H7 (cell line): Measurements from ENCODE around the gene CD1C. TPM values are rescaled to one million over a fixed set of nuclear protein-coding genes. Genes with fewer than 3 reads are reported as not detected.
A peak's percentile ranks its signal among the peaks of the same experiment; 100 is the strongest.

Experiments
- DNase-seq: peaks from one replicate; pipeline ENCODE4 v3.0.0; 2012
- H3K27me3 ChIP-seq: 2 replicates; pipeline ENCODE4 v1.6.0; 2011; ENCODE audit warnings: mild to moderate bottlenecking, low read length; ENCODE audit not compliant: control insufficient read depth, insufficient read depth
- H3K36me3 ChIP-seq: replicated peaks from 2 replicates; pipeline ENCODE4 v1.5.1; 2011; ENCODE audit warnings: low read length; ENCODE audit not compliant: control insufficient read depth, insufficient read depth
- H3K4me3 ChIP-seq: 2 replicates; pipeline ENCODE4 v1.5.1; 2011; ENCODE audit warnings: low read depth, mild to moderate bottlenecking, control low read depth, low read length, moderate library complexity; ENCODE audit not compliant: insufficient read depth
- total RNA-seq: library from RNA; depleted of rRNA; stranded (reverse); fragments of >200 nt; shearing (Covaris generic); gene quantifications from 2 replicates; pipeline ENCODE4 v1.2.3, GENCODE V29; 2014

Gene CD1C
- total RNA-seq, 1 experiment from 2014 or later = not detected

DNA sequence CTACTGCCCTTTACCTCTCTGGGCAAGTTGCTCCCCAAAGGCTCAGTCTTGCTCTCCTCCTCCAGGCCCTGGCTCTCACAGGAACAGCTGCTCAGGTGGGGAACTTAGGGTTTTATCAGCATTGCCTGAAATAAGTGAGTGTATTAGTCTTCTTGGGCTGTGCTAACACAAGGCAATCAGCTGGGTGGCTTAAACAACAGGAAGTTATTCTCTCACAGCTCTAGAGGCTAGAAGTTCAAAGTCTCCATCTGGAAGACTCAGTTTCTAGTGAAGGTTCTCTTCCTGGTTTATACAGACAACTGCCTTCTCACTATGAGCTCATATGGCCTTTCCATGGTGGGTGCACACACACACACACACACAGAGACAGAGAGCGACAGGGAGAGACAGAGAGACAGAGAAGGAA lies 2.8 kb upstream of the CD1C start:
- Histone ChIP-seq H3K27me3 (no peaks in the 10 kb centered on the region), H3K36me3 (no peaks in the 10 kb centered on the region), H3K4me3 (no peak overlapping the region)
- no peak for DNase-seq

DNA sequence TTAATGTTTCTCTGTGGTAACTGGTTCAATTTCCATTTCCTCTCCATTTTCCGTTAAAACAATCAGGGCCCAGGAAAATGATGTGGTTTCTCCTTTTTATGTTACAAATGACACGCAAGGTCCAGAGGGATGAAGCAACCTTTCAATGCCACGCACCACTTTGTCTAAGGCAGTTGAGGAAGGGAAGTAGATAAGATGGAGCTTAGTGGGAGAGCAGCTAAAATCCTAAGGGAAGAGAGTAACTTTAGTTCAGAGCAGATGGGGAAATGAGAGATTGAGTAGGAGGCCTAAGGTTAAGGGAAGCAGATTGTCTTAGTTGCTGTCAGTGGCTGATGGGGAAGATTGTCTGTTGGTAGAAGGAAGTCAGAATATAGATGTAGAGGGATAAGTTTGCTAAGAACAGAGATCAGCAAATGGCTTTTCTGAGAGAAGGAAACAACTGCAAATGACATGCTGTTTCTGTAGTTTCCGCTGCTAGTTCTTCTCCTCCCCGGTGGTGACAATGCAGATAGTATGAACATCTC lies 660 bp downstream of the CD1C start:
- no peaks in the 10 kb centered on the region for H3K36me3 ChIP-seq
- no peak overlapping the region for H3K4me3 ChIP-seq
- no peaks in the 10 kb centered on the region for H3K27me3 ChIP-seq
- DNase-seq = no peak

DNA sequence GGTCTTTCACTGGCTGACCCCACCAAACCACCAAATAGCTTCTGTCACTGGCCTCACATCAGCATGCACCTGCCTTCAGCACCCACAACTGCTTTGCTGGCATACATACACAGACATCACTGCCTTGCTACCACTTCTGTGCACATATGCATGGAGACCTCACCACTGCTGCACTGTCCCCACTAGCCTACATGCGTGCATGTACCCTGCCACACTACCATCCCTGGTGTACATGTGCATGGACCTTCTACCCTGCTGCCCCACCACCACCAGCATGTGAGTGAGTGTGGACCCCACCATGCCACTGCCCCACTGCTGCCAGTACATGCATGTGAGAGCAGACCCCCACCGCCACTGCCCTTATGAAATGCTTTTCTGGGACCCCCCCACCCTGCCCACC lies 6.1 kb downstream of the CD1C start:
- DNase-seq = no peak
- H3K4me3 ChIP-seq = no peak overlapping the region
- no peaks in the 10 kb centered on the region for H3K27me3 ChIP-seq
- no peaks in the 10 kb centered on the region for H3K36me3 ChIP-seq

DNA sequence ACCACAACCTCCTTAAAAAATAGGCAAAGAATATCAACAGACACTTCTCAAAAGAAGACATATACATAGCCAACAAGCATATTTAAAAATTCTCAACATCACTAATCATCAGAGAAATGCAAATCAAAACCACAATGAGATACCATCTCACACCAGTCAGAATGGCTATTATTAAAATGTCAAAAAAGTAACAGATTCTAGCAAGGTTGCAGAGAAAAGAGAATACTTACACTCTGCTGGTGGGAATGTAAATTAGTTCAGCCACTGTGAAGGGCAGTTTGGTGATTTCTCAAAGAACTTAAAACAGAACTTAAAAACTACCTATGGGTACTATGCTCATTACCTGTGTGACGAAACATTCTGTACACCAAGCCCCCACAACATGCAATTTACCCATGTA lies 20.9 kb downstream of the CD1C start:
- Histone ChIP-seq H3K36me3 (no peaks in the 10 kb centered on the region), H3K4me3 (no peak overlapping the region), H3K27me3 (no peaks in the 10 kb centered on the region)
- DNase-seq = no peak

DNA sequence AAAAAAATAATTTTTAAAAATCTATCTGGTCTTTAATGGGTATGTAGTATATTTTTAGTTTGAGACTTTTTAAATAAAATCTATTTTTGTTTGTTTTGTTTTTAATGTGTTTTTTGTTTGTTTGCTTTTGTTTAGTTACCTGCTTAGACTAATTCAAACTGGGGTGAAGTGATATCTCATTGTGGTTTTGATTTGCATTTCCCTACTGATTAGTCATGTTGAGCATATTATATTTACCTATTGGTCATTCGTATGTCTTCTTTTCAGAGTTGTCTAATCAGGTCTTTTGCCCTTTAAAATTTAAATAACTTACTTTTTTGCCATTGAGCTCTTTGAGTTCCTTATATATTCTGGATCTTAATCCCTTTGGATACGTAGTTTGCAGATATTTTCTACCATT lies 21.3 kb downstream of the CD1C start:
- no peak for DNase-seq
- no peaks in the 10 kb centered on the region for H3K27me3 ChIP-seq
- no peak overlapping the region for H3K4me3 ChIP-seq
- H3K36me3 ChIP-seq = no peaks in the 10 kb centered on the region

GRCh38 chr1:158323866-158324265 lies 34.1 kb downstream of the CD1C start:
- no peaks in the 10 kb centered on the region for H3K36me3 ChIP-seq
- DNase-seq = no peak
- no peak overlapping the region for H3K4me3 ChIP-seq
- H3K27me3 ChIP-seq = no peaks in the 10 kb centered on the region

GRCh38 chr1:158324395-158324794 lies 34.7 kb downstream of the CD1C start:
- Histone ChIP-seq H3K27me3 (no peaks in the 10 kb centered on the region), H3K4me3 (no peak overlapping the region), H3K36me3 (no peaks in the 10 kb centered on the region)
- DNase-seq = no peak

GRCh38 chr1:158327481-158327880 lies 37.8 kb downstream of the CD1C start:
- DNase-seq = no peak
- H3K4me3 ChIP-seq = no peak overlapping the region
- no peaks in the 10 kb centered on the region for H3K27me3 ChIP-seq
- no peaks in the 10 kb centered on the region for H3K36me3 ChIP-seq

DNA sequence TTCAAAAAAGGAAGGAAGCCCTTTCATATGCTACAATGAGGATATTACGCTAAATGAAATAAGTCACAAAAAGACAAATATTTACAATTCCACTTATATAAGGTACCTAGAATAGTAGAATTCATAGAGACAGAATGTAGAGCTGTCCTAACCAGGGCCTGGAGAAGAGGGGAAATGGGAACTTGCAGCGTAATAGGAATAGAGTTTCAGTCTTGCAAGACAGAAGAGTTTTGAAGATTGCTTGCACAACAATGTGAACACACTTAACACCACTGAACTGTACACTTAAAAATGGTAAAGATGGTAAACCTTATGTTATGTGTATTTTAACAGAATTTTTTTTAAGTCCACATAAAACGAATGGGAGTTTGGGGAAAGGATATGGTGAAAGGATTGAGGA lies 38.7 kb downstream of the CD1C start:
- H3K27me3 ChIP-seq = no peaks in the 10 kb centered on the region
- H3K36me3 ChIP-seq = no peaks in the 10 kb centered on the region
- no peak for DNase-seq
- no peak overlapping the region for H3K4me3 ChIP-seq

GRCh38 chr1:158329300-158329699 lies 39.6 kb downstream of the CD1C start:
- H3K27me3 ChIP-seq = no peaks in the 10 kb centered on the region
- no peaks in the 10 kb centered on the region for H3K36me3 ChIP-seq
- no peak for DNase-seq
- H3K4me3 ChIP-seq = no peak overlapping the region

DNA sequence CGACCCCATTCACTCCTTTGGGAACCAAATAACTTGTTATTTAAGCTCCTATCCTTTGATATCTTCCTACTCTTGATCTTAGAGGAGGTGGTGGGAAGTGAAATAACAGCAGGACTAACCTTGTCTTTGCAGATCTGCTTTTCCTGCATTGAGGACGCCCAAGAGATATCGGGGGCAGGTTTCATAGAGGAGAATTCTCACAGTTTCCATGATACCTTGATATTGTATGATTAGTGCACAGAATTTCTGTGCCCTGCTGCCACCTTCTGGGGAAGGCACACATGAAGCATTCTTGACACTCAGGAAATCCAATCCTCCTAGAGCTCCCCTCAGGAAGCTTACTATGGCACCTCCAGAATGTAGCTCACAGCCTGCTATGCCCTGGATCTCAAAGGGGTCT lies 40.0 kb downstream of the CD1C start:
- Histone ChIP-seq H3K36me3 (no peaks in the 10 kb centered on the region), H3K4me3 (no peak overlapping the region), H3K27me3 (no peaks in the 10 kb centered on the region)
- peak; percentile 38 for DNase-seq

DNA sequence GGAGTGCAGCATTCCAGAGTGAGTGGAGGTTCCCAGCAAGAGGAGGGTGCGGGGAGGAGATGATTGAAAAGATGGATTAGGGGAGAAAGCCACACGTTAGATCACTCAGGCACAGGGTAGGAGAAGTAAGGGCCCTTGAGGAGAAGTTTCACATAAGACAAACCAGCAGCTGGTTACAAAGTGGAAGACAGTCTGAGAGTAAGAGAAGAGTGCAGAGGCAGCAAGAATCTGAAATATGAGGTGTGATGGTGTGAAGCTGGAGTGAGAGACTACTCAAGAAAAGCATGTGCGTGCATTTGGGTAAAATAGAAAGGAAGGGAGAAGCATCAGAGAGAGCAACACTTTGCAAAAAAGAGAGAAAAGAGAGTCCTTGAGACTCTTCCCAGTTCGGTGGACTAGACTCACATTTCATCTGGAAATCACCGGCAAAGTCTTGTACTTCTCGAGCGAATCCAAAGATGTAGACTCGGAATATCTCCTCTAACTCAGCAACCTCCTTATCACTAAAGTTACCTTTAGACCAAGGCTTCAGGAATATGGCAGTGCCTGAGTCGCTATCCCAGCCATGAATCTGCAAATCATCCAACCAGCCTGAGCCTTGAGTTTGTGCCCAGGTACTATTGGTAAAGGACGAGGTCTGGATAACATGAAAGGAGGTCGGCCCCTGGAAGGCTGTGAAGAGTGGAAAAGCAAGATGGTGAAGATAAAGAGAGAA lies 40.8 kb downstream of the CD1C start:
- DNase-seq = no peak
- Histone ChIP-seq H3K27me3 (no peaks in the 10 kb centered on the region), H3K4me3 (no peak overlapping the region), H3K36me3 (no peaks in the 10 kb centered on the region)

DNA sequence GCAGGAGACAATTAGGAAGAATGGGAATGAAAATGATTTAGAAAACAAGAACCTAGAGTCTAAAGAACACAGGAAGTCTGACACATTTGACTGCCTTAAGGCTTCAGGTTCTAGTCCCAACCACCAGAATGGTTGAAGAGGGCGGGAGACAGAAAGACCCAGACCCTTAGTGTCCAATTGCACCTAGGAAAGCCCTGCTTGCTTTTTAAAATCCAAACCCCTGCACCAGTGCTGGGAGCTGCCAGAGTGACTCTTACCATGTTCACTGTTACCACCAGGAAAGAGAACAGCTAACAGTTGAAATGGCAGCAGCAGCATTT lies 41.3 kb downstream of the CD1C start:
- no peaks in the 10 kb centered on the region for H3K27me3 ChIP-seq
- no peak for DNase-seq
- H3K4me3 ChIP-seq = no peak overlapping the region
- no peaks in the 10 kb centered on the region for H3K36me3 ChIP-seq

- no peak for DNase-seq
Measured at GRCh38 chr1:158331481-158332150, 41.9 kb downstream of the CD1C start, which contains the start of gene CD1B. TSS of gene CD1B (minus strand) at chr1:158331531. CDS start at chr1:158331423, 108 bp downstream.

DNA sequence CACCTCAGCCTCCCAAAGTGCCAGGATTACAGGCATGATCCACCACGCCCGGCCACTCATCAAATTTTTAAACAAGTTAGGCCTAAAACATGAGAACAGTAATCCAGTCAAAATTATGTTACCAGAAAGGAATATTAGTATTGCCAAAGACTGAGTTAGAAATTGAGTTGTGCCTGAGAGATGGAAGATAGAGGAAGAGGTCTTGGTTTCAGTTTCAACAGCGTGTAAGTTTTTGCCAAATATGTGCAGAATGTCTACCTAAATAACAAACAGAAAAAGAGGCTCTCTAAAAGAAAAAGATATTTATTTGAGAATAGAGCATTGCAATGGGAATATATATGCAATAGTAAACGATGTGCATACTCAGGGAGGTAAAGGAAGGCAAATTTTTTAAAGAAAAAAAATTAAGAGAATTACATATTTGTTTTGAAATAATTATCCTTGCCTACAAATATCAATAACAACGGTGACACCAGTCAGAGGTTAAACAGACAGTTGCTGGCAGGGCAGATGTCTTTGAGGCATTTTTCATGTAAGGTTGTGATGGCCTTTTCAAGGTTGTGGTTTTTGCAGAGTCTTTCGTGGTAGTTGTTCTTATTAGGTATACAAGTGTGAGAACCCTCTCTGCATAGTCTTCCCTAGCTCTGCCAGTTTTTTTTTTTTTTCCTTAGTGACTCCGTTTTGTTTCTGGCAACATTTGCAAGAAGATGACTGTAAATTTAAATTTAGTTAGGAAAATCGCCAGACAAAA lies 43.9 kb downstream of the CD1C start:
- Histone ChIP-seq H3K4me3 (no peak overlapping the region), H3K27me3 (no peaks in the 10 kb centered on the region), H3K36me3 (no peaks in the 10 kb centered on the region)
- no peak for DNase-seq

More at GRCh38 chr1:158331481-158332150, 41.9 kb downstream of the CD1C start, which contains the start of gene CD1B:
- no peak within 1 kb of the TSS for H3K4me3 ChIP-seq
- H3K27me3 ChIP-seq = no peaks in the 10 kb centered on the region
- H3K36me3 ChIP-seq = no peaks in the 10 kb centered on the region
